Neuronal stem cell (in vitro differentiated cells): ENCODE results near the gene PRKD1.

Experiments used
- DNase-seq: peaks from one replicate; pipeline ENCODE4 v3.0.0-alpha.2; 2013; ENCODE audit warnings: low spot score
- H2AFZ ChIP-seq: one replicate; pipeline ENCODE4 v1.6.1; 2013; ENCODE audit warnings: mild to moderate bottlenecking, low read length, inconsistent platforms
- H2AK5ac ChIP-seq: 2 replicates; pipeline ENCODE4 v1.6.1; 2013; ENCODE audit warnings: low read depth, mild to moderate bottlenecking, inconsistent platforms, low read length, moderate library complexity, mixed read lengths
- H2BK120ac ChIP-seq: 2 replicates; pipeline ENCODE4 v1.6.1; 2013; ENCODE audit warnings: low read depth, mild to moderate bottlenecking, inconsistent platforms, low read length, moderate library complexity, mixed read lengths
- H2BK12ac ChIP-seq: one replicate; pipeline ENCODE4 v1.6.1; 2013; ENCODE audit warnings: low read length, inconsistent platforms
- H2BK15ac ChIP-seq: 2 replicates; pipeline ENCODE4 v1.6.1; 2013; ENCODE audit warnings: mild to moderate bottlenecking, low read length, inconsistent platforms, mixed read lengths
- H2BK5ac ChIP-seq: one replicate; pipeline ENCODE4 v1.6.1; 2013; ENCODE audit warnings: inconsistent platforms, mild to moderate bottlenecking, low read length, moderate library complexity
- H3K14ac ChIP-seq: one replicate; pipeline ENCODE4 v1.6.1; 2013; ENCODE audit warnings: low read length, inconsistent platforms
- H3K18ac ChIP-seq: 2 replicates; pipeline ENCODE4 v1.6.1; 2013; ENCODE audit warnings: low read length, inconsistent platforms
- H3K23ac ChIP-seq: 2 replicates; pipeline ENCODE4 v1.6.1; 2013; ENCODE audit warnings: low read depth, mild to moderate bottlenecking, mixed read lengths, low read length, inconsistent platforms; ENCODE audit not compliant: poor library complexity
- H3K27ac ChIP-seq: replicated peaks from 3 replicates; pipeline ENCODE4 v1.5.1; 2013; ENCODE audit warnings: low read length, inconsistent platforms
- H3K27me3 ChIP-seq, 3 experiments: 2 replicates each; pipeline ENCODE4 v1.6.1; 2013; ENCODE audit warnings: low read length in 3 of 3, mild to moderate bottlenecking in 2 of 3, inconsistent platforms in 1 of 3, low read depth in 1 of 3, mixed read lengths in 1 of 3, moderate library complexity in 1 of 3; ENCODE audit not compliant: control insufficient read depth in 3 of 3, insufficient read depth in 3 of 3
- H3K36me3 ChIP-seq, 2 donors: replicated peaks in 1 of 2; 2 replicates each; pipeline ENCODE4 v1.6.1; 2013; ENCODE audit warnings: low read length in 2 of 2; ENCODE audit not compliant: control insufficient read depth in 2 of 2, insufficient read depth in 2 of 2
- H3K4ac ChIP-seq: 2 replicates; pipeline ENCODE4 v1.6.1; 2013; ENCODE audit warnings: inconsistent platforms, mild to moderate bottlenecking, low read length, moderate library complexity
- H3K4me1 ChIP-seq, 2 donors: 1 replicate in 1 of 2; 2 replicates in 1 of 2; pipeline ENCODE4 v1.6.1; 2013; ENCODE audit warnings: low read length in 2 of 2, low read depth in 1 of 2; ENCODE audit not compliant: control insufficient read depth in 2 of 2, insufficient read depth in 1 of 2
- H3K4me2 ChIP-seq: one replicate; pipeline ENCODE4 v1.6.1; 2013; ENCODE audit warnings: mild to moderate bottlenecking, low read length, inconsistent platforms; ENCODE audit not compliant: insufficient read depth, poor library complexity, severe bottlenecking
- H3K4me3 ChIP-seq, 2 donors: 2 replicates each; pipeline ENCODE4 v1.5.1; 2013; ENCODE audit warnings: low read length in 2 of 2, mild to moderate bottlenecking in 2 of 2, inconsistent platforms in 1 of 2, moderate library complexity in 1 of 2
- H3K79me1 ChIP-seq: one replicate; pipeline ENCODE4 v1.6.1; 2013; ENCODE audit warnings: low read depth, mild to moderate bottlenecking, inconsistent platforms, low read length, moderate library complexity
- H3K9ac ChIP-seq: one replicate; pipeline ENCODE4 v1.6.1; 2013; ENCODE audit warnings: mild to moderate bottlenecking, low read depth, low read length, inconsistent platforms; ENCODE audit not compliant: poor library complexity
- H3K9me3 ChIP-seq, 2 donors: replicated peaks in 1 of 2; 2 replicates each; pipeline versions ENCODE3 to v1.6.1; 2013; ENCODE audit warnings: low read length in 2 of 2, mild to moderate bottlenecking in 2 of 2, inconsistent platforms in 1 of 2, low read depth in 1 of 2, mixed read lengths in 1 of 2, moderate library complexity in 1 of 2; ENCODE audit not compliant: control insufficient read depth in 2 of 2, insufficient read depth in 1 of 2
- H4K8ac ChIP-seq: one replicate; pipeline ENCODE4 v1.6.1; 2013; ENCODE audit warnings: low read depth, mild to moderate bottlenecking, inconsistent platforms, low read length, moderate library complexity
- H4K91ac ChIP-seq: one replicate; pipeline ENCODE4 v1.6.1; 2013; ENCODE audit warnings: low read length, low read depth, mild to moderate bottlenecking, inconsistent platforms; ENCODE audit not compliant: poor library complexity
- WGBS, 2 donors: extraction: QIAGEN DNeasy Blood & Tissue Kit; methylation state at CpG; one replicate each; pipeline ENCODE4 v1.1.7; 2013; ENCODE audit warnings: missing lambda C conversion rate in 2 of 2, mixed read lengths in 1 of 2; ENCODE audit not compliant: insufficient read length in 2 of 2, insufficient replicate concordance in 1 of 2; ENCODE audit errors: extremely low coverage in 2 of 2; 5-methylcytosine and 5-hydroxymethylcytosine counted together

Gene PRKD1

GRCh38 chr14:29636870-29637269 is 290.8 kb downstream of the PRKD1 start:
- Histone ChIP-seq H3K4me1 (no peaks in the 10 kb centered on the region), H3K9me3 (no peaks in the 10 kb centered on the region), H3K4ac (no peak overlapping the region), H3K18ac (no peak overlapping the region), H2AFZ (no peak overlapping the region), H2AK5ac (no peak overlapping the region), H3K4me3 (no peak overlapping the region), H2BK120ac (no peak overlapping the region), H3K9ac (no peak overlapping the region), H3K27ac (no peak overlapping the region), H2BK12ac (no peak overlapping the region), H3K79me1 (no peaks in the 10 kb centered on the region), H3K27me3 (no peaks in the 10 kb centered on the region), H2BK5ac (no peak overlapping the region), H4K8ac (no peak overlapping the region), H4K91ac (no peak overlapping the region), H3K4me2 (no peak overlapping the region), H3K23ac (no peak overlapping the region), H3K14ac (no peak overlapping the region), H3K36me3 (no peaks in the 10 kb centered on the region), H2BK15ac (no peak overlapping the region)
- WGBS, 2 donors: no CpG with 5 or more reads among the region's 3 CpGs
- no peak for DNase-seq

DNA sequence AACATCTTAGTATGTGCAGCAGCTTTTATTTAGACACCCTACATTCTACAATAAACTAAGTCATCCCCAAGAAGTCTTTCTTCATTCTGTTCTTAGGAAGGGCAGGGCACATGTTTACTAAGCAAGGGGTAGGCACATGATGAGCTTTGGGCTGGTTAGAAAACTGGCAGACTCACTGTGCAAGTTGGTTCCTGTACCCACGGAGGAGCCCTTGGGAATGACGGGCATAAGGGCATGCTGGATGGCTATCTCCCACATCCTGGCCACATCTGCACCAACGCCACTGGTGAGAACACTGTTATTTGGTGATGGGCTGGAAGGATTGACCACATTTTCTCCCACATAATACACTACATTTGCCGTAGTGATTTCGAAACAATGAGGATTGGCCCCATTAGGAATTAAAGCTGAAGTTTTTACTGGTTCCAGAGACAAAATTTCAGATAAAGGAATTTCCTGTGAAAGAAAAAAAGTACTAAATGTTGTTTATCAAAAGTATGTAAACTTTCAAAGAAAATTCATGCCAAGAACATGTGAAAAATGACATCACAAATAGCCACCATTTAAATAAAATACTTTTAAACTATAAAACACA is 297.0 kb downstream of the PRKD1 start:
- Histone ChIP-seq H3K4me3 (no peak overlapping the region), H3K9ac (no peak overlapping the region), H3K36me3 (no peaks in the 10 kb centered on the region), H4K8ac (no peak overlapping the region), H4K91ac (no peak overlapping the region), H3K9me3 (no peaks in the 10 kb centered on the region), H3K18ac (no peak overlapping the region), H3K4ac (no peak overlapping the region), H3K4me2 (no peak overlapping the region), H2BK5ac (no peak overlapping the region), H3K4me1 (no peaks in the 10 kb centered on the region), H3K79me1 (no peaks in the 10 kb centered on the region), H2BK15ac (no peak overlapping the region), H2AK5ac (no peak overlapping the region), H3K23ac (no peak overlapping the region), H2BK120ac (no peak overlapping the region), H3K14ac (no peak overlapping the region), H2AFZ (no peak overlapping the region), H2BK12ac (no peak overlapping the region), H3K27ac (no peak overlapping the region), H3K27me3 (no peaks in the 10 kb centered on the region)
- WGBS, 2 donors: no CpG with 5 or more reads among the region's 5 CpGs
- no peak for DNase-seq

DNA sequence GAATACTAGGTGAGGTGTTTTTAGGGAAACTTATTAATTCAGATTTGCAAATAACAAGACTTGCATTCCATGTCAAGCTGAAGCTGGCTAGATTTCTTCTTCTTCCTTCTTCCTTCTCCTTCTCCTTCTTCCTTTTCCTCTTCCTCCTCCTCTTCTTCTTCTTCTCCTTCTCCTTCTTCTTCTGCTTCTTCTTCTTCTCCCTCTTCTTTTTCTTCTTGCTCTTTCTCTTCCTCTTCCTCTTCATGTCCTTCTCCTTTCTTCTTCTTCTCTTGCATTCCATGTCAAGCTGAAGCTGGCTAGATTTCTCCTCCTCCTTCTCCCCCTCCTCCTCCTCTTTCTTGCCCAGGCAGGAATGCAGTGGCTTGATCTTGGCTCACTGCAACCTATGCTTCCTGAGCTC is 297.8 kb downstream of the PRKD1 start:
- Histone ChIP-seq H2BK12ac (no peak overlapping the region), H2AFZ (no peak overlapping the region), H3K9ac (no peak overlapping the region), H3K4me3 (no peak overlapping the region), H3K79me1 (no peaks in the 10 kb centered on the region), H2AK5ac (no peak overlapping the region), H2BK5ac (no peak overlapping the region), H4K8ac (no peak overlapping the region), H3K23ac (no peak overlapping the region), H2BK15ac (no peak overlapping the region), H3K4me2 (no peak overlapping the region), H3K4me1 (no peaks in the 10 kb centered on the region), H3K27me3 (no peaks in the 10 kb centered on the region), H3K9me3 (no peaks in the 10 kb centered on the region), H3K14ac (no peak overlapping the region), H3K18ac (no peak overlapping the region), H4K91ac (no peak overlapping the region), H3K27ac (no peak overlapping the region), H3K4ac (no peak overlapping the region), H3K36me3 (no peaks in the 10 kb centered on the region), H2BK120ac (no peak overlapping the region)
- no peak for DNase-seq

GRCh38 chr14:29627137-29627536 is 300.5 kb downstream of the PRKD1 start:
- Histone ChIP-seq H3K14ac (no peak overlapping the region), H3K4me2 (no peak overlapping the region), H2BK120ac (no peak overlapping the region), H3K18ac (no peak overlapping the region), H3K27ac (no peak overlapping the region), H3K4ac (no peak overlapping the region), H4K8ac (no peak overlapping the region), H3K79me1 (no peaks in the 10 kb centered on the region), H3K23ac (no peak overlapping the region), H3K9ac (no peak overlapping the region), H3K9me3 (no peaks in the 10 kb centered on the region), H3K4me1 (no peaks in the 10 kb centered on the region), H2AFZ (no peak overlapping the region), H4K91ac (no peak overlapping the region), H3K4me3 (no peak overlapping the region), H3K27me3 (no peaks in the 10 kb centered on the region), H3K36me3 (no peaks in the 10 kb centered on the region), H2BK15ac (no peak overlapping the region), H2BK12ac (no peak overlapping the region), H2AK5ac (no peak overlapping the region), H2BK5ac (no peak overlapping the region)
- DNase-seq: no peak
- WGBS, 2 donors: no CpG with 5 or more reads among the region's 3 CpGs
